NCI-H1694 (cell line): ENCODE measurements around the gene TTLL7.

Experiments used
- DNase-seq: peaks from one replicate; lab custom pipeline; 2025; lab: John Stamatoyannopoulos, UW

Gene TTLL7

DNA sequence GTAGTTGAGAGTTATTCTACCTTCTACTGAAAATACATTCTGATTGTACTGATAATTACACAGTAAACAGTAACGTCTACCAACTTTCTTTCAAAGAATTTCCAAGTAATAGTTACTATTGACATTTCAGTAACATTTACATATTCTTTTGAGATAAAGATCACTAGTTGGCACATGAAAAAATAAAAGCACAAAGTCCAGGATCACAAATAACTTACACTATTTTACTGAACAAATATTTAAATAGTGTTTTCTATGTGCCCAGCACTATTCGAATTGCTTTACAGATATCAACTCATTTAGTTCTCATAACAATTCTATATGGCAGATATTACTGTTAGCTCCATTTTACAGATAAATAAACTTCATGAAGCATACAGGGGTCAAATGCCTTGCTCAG, 126.4 kb downstream of the TTLL7 start:
- no peak for DNase-seq

DNA sequence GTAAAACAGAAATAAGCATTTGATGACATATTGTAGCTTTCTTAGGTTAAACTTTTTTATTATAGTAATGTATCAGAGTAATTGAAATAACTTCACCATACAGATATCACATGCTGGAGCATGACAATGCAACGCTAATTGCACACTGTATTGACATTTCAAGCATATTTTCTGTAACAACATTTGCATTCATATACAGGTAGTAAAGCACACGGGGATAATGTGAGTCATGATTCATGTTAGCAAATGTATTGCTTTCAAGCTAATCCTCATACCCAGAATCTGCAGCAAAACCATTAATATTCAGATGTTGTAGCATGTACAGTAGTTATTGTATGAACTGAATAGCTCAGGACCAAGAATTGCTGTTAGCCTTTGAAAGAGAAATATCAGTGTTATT, 133.9 kb downstream of the TTLL7 start:
- no peak for DNase-seq

DNA sequence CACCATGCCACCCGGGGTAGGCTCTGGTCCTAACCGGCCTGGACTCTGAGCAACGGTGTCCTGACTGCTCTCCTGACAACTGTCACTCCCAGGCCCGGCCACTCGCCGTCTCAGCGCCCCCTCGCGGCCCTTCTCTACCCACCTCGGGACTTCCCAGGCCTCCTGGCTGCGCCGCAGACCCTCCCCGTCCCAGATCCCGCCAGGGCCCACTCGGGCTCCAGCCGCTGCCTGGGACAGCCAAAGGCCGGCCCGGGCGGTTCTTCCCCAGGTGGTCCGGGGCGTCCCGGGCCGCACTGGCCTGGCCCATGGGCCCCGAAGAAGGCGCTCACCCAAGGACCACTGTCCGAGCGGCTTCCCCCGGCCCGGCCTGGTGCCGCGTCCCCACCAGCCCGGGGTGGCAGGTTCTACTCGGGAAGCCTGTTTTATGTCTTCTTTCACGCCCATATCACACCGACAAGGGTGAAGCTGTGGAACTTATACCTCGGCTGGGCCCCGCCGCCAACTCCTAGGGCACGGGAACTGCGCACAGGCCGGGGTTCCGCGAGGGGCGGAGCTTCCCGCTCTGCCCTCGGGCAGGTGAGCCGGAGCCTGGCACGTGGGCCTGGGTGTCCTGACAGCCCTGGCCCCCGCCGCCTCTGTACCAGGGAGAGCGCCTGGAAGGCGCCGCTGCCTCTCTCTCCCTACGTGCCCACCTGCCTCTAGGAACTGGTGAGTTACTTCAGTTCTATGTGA, 138.3 kb downstream of the TTLL7 start:
- no peak for DNase-seq

DNA sequence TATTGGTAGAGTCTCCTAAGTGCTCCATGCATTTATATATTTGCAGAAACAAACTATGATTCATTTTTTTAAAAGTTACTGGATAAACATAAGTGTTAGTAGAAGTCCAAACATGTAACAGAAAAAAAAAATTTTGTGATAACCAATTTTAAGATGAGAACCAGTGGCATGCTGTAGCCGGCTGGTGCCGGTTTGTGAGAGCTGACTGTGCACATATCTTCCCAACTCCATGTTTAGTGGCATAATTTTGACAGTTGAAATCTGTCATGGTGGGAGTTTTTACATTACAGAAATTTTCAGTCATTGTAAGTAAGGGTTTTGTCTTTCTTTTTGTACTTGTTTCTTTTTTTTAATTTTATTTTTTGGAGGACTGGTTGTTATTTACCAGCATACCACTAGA, 141.2 kb downstream of the TTLL7 start:
- no peak for DNase-seq

DNA sequence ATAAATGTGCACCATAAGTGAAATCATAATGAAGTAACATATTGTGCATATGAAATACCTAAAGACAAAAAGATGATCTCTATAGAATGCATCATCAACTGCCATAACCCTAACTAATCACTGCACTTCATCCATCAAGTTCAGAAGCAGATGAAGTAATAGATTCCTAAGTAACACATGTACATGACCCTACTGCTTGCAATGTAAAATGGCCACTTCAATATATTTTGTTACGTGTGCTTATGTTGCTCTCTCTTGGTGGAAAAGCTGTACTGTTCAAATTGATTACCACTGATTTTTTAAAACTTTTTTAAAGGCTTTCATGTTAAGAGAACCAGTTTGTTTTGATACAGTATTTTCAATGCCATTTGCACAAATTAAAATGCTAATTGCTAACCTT, 141.8 kb downstream of the TTLL7 start:
- DNase-seq: no peak

- no peak for DNase-seq
Measured at GRCh38 chr1:83856381-83856780, 142.6 kb downstream of the TTLL7 start.

- no peak for DNase-seq
Measured at GRCh38 chr1:83854456-83854855, 144.5 kb downstream of the TTLL7 start.

DNA sequence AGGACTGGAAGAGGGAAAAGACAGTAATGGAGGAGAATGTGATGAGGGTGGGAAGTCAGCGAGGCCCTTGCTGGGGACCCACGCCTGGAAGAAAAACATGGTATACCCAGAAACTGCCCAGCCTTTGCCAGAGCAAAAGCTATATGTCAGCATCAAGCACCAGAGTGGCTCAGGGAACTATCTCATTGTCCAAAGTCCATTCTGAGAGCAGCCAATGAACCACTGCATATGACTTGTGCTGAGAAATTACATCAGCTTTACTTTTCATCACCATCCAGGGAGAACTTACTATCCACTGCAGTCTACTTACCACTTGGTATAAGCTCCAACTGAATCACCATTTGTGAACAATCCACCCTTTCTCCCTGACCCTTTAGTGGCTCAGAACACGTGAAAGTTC, 148.1 kb downstream of the TTLL7 start:
- DNase-seq: no peak

- no peak for DNase-seq
Measured at GRCh38 chr1:83849191-83850061, 149.5 kb downstream of the TTLL7 start.

DNA sequence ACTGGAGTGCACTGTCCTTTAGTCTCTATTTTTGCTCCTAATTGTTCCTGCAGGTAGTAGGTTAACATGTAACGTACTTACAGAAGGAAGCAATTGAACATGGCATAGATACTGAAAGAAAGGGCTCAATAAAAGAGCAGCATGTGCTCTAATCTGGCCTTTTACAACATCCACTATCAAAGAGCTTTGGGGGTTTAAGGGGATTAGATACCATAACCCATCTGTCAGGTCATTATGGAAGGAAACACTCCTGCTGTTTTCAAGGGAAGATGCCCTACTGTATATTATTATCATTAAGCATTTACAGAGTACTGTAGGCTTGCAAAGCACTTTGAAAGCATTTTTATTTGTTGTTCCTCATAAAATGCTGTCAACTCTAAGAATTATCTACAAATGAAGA, 152.8 kb downstream of the TTLL7 start:
- no peak for DNase-seq

DNA sequence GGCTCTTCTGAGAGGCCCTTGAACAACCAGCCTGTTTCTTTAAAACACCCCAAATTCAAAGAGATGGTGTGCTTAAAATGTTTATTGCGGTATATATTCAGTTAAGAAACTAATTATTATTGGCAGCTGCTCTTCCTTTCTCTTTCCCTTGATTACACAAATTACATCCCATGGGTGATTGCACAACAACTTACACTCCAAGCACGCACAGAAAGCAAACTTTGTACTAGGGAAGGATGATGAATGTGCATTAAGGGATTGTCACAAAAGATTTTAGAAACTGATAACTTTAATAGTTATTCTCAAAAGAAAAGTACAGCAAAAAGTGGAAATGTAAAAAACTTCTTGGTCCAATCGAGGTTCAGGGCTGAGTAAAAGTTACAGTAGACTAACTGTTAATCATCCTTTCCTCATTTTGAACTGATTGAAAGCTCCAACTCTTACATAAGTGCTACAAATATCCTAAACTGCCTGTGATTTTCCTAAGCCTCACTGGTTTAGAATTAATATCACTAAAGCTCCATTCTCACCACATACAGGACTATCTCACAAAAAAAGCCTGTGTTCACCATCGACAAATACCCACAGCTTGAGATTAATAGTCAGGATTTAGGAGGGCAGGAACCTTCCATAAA, 153.4 kb downstream of the TTLL7 start:
- no peak for DNase-seq

DNA sequence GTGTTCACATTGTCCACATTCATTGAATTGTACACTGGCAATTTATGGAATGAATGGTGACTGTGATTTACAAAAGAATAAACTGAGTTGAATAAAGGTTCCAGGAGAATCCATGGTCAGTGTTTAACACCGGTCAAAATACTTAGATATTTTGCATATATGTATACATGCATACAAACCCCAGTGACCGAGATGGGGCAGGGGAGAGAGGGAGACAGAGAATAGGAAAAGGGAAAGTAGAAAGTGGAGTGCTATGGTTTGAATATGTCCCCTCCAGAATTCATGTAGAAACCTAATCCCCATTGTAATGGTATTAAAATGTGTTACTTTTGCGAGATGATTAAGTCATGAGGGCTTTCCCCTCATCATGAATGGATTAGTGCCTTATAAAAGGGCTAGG, 154.4 kb downstream of the TTLL7 start:
- DNase-seq: no peak

- no peak for DNase-seq
Measured at GRCh38 chr1:83839566-83840173, 159.3 kb downstream of the TTLL7 start.

DNA sequence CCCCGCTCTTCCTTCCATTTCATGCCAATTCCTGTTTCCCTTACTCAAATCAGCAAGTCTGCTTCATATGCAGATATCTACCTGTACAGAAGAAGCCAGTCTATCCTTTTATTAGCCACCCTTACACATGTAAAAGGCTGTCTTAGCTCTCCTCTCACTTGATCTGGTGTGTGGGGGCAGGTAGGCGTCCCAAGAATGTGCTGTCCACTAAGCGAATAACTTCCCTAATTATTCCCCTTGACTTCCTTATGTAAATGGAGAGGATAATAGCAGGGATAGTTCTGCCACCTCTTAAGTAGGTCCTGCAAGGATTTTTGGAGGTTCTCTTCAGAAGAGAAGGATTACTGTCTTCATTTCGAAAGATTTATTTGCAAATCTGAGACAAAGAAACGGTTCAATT, 160.4 kb downstream of the TTLL7 start:
- no peak for DNase-seq

- no peak for DNase-seq
Measured at GRCh38 chr1:83836543-83836942, 162.4 kb downstream of the TTLL7 start.

DNA sequence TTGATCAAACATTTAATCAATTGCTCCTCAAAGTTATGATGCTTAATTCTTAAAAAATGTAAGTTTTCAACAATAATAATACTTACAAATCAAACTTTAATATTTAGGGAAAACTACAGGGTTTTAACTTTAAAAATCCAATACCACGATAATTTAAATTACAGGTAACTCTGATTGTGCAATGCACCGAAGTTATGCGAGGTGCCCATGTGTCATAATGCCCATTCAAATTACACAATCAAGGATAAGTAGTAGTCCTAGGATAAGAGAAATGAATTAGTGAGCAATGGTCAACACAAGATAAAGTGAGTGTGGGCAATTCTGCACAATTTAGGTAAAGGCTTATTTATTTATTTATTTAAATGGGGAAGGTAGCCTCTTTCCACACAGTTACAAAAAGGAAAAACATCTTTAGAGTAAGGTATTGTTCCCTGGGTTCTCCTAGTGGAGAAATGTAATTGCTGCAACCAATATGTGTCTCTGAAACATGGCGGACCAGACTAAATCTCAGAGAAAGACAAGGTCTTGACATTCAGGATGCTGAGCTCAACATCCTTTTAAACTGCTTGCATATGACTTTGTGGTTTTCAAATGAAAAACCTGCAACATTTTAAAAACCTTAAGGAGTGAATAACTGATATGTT, 164.2 kb downstream of the TTLL7 start:
- no peak for DNase-seq

- DNase-seq: no peak
Measured at GRCh38 chr1:83832194-83832593, 166.7 kb downstream of the TTLL7 start.

DNA sequence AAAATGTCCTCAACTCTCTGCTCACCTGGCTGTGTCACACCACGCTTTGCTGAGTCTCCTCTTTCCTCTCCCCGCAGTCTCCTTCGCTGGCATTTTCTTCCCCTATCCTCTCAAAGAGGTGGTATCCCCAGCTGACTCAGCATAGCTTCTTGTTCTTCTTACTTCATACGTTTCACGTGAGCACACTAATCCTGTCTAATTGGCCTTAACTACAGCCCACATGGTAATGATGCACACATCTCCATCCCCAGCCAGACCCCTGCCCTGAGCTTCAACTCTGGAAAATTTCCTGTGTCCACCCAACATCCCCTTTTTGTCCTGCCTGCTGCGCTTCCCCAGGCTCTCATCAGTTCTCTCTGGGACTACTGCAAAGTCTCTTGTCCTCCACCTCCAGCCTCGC, 169.8 kb downstream of the TTLL7 start:
- no peak for DNase-seq

- DNase-seq: no peak
Measured at GRCh38 chr1:83828456-83828855, 170.5 kb downstream of the TTLL7 start.

- DNase-seq: no peak
Measured at GRCh38 chr1:83827741-83828140, 171.2 kb downstream of the TTLL7 start.

GRCh38 chr1:83822208-83822607, 176.7 kb downstream of the TTLL7 start:
- no peak for DNase-seq

DNA sequence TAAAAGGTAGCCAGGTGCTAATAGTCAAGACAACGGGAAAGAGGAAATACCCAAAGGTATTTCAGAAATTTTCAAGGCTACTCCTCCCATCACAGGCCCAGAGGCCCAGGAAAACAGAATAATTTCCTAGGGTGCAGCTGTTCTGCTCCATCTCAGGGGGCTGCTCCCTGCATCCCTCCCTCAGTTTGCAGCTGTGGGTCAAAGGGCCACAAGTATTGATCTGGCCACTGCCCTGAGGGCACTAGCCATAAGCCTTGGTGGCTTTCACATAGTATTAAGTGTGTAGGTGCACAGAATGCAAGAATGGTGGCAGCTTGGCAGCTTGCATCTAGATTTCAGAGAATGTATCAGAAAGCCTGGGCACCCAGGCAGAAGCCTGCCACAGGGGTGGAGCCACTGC, 179.5 kb downstream of the TTLL7 start:
- no peak for DNase-seq
